GM21423 (cell line): Measurements from ENCODE around the gene ANKRD28.
"Not testable (repeated sequence)": the region's sequence is repeated elsewhere in the genome, so short reads cannot be mapped to it uniquely, and the experiment has no call there.

Experiments used
- ATAC-seq: cut with Tn5 transposase; IDR thresholded peaks from one replicate; pipeline ENCODE4 v1.9.1; 2021; ENCODE audit warnings: mild to moderate bottlenecking, moderate library complexity; ENCODE audit not compliant: unreplicated experiment

ANKRD28 gene

GRCh38 chr3:15638891-15639262 lies 158.9 kb downstream of the ANKRD28 start:
- no peak for ATAC-seq

DNA sequence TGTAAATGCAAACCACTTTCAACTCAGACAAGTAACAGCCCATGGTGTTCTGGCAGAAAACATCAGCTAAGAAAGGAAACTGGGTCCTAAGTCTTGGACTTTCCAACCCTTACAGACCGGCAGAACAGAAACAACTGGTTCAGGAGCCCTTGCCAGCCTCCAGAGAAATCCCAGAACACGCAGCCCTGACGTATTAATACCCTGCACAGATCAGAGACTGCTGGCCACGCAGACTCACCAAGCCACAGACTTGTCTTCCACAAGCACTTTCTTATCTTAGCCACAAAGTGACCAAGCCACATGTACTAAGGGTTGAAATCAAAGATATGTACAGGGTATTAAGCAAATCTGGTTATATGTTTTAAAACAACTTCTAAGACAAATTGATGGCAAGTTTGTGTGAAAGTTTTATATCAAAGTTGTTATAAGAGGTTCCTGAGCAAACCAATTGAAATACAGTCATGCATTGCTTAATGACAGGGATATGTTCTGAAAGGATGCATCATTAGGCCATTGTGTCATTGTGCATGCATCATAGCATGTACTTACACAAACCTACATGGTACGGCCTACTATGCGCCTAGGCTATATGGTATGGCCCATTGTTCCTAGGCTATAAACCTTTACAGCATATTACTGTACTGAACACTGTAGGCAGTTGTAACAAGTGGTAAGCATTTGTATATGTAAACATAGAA lies 159.4 kb downstream of the ANKRD28 start:
- no peak for ATAC-seq

DNA sequence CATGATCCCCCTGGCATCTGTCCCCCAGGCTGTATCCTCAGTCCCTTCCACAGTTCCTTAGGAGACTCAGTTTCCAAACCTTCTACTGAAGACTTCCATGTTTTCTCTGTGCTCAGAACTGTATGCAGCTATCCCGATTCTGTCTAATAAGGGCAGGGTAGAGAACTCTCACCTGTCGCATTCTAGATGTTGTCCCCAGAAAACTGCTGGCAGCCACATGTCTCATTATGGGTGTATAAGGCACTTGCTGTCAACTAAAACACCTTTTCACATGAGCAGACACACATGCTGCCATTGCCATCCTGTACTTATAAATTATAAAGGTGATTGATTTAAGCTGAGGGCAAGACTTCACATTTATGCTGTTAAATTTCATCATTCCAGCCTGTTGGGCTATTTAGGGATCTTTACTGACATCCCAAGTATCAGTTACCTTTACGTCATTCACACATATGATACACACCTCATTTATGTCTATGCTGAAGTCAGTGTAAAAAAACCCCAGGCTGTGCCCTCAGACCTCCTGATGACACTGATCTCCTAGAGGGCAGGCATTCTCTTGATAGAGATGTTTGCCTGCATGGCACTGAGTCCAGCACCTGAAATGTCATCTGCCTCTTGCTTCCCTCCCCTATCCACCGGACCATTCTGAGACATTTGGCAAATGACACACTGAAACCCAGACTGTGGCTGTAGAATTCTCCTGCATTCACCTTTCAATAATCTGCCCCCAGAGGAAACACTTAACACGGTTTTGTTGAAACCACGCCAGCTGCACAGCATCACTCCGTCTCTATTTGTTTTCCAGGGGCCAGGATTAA lies 160.4 kb downstream of the ANKRD28 start:
- ATAC-seq = peak; percentile 36

DNA sequence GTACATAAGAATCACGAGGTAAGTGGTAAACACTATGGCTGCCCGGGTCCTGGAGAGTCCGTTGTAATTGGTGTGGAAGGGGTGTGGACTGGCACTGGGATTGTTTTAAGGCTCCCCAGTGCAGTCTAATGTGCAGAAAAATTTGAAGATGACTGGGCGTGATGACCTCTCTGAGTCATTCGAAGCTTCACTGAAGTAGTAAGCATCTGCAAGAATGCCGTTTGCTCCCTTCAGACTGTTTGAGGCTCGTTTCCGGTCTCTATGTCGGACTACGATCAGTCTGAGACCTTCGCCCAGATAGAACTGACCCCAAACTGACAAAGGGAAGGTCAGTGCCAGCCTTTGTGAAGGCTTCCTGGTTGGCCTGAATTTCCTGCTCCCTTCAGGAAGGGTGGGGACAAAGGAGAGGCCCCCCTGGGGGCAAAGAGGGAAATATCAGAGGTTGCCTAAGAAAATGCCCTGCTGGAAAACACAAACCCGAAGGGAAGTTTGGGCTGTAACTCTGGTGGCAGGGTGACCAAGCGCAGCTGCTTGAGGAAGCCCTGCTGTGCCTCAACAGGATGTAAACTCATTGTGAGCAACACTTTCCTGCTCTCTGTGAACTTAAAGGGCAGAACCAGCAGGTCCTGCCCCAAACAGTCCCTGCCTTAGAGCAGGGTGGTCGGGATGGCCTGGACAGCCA lies 161.6 kb downstream of the ANKRD28 start:
- ATAC-seq = no peak

DNA sequence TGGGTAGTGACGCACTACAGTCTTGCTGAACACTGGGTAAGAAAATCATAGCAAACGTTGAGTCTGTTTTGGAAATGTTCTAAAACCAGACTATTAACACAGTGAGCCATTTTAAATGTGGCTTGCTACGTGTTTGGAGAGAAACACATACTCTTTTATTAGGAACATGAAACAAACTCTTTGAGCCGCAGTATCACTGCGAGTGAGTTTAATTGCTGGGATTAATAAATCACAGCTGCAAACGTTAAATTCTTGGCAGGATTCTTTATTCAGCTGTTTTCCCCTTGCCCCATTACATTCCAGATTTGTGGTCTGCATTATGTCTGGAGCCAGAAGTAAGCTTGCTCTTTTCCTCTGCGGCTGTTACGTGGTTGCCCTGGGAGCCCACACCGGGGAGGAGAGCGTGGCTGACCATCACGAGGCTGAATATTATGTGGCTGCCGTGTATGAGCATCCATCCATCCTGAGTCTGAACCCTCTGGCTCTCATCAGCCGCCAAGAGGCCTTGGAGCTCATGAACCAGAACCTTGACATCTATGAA lies 162.6 kb downstream of the ANKRD28 start:
- ATAC-seq = no peak

GRCh38 chr3:15634671-15635070 lies 163.1 kb downstream of the ANKRD28 start:
- ATAC-seq = no peak

DNA sequence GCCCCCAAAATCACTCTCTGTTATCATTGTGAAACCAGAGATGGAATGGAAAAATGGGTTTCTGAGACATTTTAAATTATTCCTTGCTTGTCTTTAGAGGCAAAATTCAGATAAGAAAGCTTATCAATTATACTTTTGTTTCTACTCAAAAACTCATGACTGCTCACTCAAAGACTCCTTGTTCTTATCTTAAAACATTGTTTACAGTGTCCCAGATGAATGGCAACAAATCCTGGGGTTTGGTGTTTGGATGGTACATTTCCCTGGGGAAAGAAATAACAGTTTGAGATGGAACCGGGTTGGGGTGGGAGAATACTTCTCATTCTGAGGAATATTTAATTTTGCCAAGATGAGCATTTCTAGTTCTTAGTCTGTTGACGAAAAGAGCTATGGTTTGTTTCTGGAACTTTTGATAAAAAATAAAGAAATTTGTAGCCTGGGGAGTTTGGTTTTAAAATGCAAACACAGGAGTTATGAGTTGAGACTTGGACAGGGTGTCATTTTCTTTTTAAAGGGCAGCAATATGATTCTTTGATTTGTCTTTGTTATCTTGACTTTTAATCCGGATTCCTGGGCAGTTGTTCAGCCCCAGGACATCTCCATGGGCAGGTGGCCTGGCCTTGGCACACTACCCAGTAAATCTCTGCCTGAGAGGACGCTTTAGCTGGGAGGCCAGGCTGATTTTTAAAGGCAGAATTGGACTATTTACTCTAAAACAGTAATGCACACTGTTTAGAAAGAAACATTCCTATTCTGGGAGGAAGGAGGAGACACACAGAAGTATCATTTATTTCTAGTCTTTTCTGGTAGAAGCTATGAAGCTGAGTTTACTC lies 163.8 kb downstream of the ANKRD28 start:
- ATAC-seq = no peak

DNA sequence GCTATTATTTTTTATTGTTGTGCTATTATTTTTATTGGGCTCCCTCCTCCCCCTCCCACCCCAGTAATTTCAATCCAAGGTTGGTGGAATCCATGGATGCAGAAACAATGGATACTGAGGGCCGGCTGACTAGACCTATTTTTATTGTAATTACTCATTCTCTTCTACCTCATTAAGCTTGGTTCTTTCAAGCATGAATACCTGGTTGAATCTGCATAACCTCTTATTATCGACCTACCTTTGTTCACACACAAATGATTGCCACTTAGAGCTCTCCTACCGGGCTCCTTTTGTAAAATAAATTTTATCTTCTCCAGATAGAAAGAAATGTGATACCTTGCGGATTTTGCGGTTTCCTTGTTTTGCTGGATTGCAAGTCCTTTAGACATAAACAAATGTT lies 164.6 kb downstream of the ANKRD28 start:
- no peak for ATAC-seq

DNA sequence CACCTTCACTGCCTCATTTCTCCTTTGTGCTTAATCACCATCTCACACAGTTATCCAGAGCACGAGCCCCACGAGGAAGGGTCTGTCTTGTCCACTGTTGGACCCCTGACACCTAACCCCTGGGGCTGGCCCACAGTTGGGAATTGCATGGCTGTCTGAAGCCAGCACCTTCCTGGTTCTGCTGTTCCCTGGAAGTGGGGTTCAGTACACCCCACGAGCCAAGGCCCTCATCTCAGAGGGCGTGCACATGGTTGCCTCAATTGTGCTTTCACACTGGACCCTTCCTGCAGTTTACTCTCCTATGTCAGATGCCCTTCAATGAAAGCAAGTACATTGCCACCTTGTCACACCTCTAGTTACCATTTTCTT lies 165.6 kb downstream of the ANKRD28 start:
- no peak for ATAC-seq

GRCh38 chr3:15631426-15632211 lies 166.2 kb downstream of the ANKRD28 start:
- ATAC-seq = no peak

GRCh38 chr3:15630646-15631350 lies 167.0 kb downstream of the ANKRD28 start:
- peak; percentile 38 for ATAC-seq

DNA sequence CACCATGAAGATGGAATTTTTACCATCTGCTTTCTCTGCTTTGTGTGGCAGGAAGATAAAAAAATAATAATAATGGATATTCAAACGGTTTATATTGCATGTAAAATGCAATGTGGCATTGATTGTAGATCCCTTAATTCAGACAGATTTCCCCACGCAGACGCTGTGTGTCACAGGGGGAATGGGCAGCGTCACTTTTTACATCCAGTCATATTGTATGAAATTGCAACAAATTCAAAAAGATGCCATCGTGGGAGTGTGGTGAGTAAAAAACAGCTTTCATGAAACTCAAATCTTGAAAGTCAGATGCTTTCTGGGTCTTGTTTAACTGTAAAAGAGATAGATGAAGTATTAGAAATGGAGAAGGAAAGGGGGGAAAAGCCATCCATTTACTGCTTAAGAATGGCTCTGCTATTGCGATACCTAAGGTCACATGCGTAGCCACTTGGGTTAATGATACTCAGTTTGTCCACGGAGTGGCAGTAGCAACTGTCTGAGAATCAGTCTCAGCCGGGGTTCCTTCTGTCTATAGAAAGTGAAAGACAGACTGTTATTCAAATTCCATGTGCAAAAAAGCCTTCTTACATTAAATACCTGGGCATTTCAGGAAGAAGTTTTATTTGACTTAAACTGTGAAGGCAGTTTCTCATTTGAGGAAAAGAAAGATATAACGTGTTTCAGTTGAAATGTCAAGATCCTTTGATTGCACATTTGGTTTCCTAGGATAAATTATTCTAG lies 167.8 kb downstream of the ANKRD28 start:
- peak; percentile 94 for ATAC-seq

DNA sequence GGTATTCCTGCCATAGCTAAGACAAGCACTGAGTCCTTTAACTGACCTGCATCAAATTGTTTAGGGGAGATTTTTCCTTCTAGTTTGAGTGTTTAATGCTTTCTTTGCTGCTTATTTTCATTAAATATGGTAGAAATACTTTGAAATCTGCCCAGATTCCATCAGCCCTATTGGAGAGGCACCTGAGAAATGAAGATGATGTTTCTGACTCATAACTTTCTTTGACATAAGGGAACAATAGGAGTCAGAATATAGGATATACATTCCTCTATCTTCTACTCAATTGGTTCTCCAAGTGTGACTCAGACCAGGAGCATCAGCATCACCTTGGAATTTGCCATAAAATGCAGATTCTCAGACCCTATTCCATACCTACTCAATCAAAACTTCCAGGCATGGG lies 168.8 kb downstream of the ANKRD28 start:
- no peak for ATAC-seq

DNA sequence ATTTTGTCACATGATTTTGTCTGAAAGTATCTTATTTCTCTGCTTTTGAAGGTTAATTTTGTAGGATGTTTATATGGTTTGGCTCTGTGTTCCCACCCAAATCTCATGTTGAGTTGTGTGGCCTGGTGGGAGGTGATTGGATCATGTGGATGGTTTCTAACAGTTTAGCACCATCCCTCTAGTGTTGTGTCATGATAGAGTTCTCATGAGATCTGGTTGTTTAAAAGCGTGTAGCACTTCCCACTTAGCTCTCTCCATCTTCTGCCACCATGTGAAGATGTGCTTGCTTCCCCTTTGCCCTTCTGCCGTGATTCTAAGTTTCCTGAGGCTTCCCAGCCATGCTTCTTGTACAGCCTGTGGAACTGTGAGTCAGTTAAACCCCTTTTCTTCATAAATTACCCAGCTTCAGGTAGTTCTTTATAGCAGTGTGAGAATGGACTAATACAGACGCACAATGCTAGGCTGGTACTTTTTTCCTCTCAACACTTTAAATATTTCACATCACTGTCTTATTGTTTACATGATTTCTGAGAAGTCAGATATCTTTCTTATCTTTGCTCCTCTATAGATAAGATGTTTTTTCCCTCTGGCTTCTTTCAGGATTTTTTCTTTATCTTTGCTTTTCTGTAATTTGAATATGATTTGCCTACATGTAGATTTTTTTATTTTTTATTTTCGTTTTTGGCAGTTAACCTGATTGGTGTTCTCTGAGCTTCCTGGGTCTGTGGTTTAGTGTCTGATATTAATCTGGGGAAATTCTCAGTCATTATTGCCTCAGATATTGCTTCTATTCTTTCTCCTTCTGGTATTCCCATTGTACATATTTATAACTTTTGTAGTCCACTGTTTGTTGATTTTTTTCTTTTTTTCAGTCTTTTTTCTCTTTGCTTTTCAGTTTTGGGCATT lies 174.0 kb downstream of the ANKRD28 start:
- no peak for ATAC-seq

- not testable (repeated sequence) for ATAC-seq
These were observed 177.9 kb downstream of the ANKRD28 start for GRCh38 chr3:15619659-15620464.
